Effector memory CD4-positive, alpha-beta T cell (primary cell): ENCODE results near the gene PROK1.

Experiments
- DNase-seq, 3 donors: peaks; one replicate each; pipeline ENCODE4 v3.0.0-alpha.2; 2020
- H3K27ac ChIP-seq: 2 replicates; pipeline ENCODE4 v1.7.0; 2013; ENCODE audit warnings: mild to moderate bottlenecking, low read length, moderate library complexity; ENCODE audit not compliant: insufficient read depth, poor library complexity, severe bottlenecking
- H3K27me3 ChIP-seq: replicated peaks from 2 replicates; pipeline ENCODE4 v1.7.0; 2013; ENCODE audit warnings: mild to moderate bottlenecking, low read length; ENCODE audit not compliant: insufficient read depth, control insufficient read depth, poor library complexity, severe bottlenecking
- H3K36me3 ChIP-seq: 2 replicates; pipeline ENCODE4 v1.7.0; 2013; ENCODE audit warnings: mild to moderate bottlenecking, low read length, moderate library complexity; ENCODE audit not compliant: control insufficient read depth, insufficient read depth
- H3K4me1 ChIP-seq: 2 replicates; pipeline ENCODE4 v1.7.0; 2013; ENCODE audit warnings: low read length, mild to moderate bottlenecking; ENCODE audit not compliant: control insufficient read depth, insufficient read depth, poor library complexity, severe bottlenecking
- H3K4me3 ChIP-seq: 2 replicates; pipeline ENCODE4 v1.7.0; 2013; ENCODE audit warnings: low read length, low read depth, mild to moderate bottlenecking; ENCODE audit not compliant: insufficient read depth, poor library complexity, severe bottlenecking
- H3K9me3 ChIP-seq: 2 replicates; pipeline ENCODE4 v1.7.0; 2013; ENCODE audit warnings: mild to moderate bottlenecking, low read length, moderate library complexity; ENCODE audit not compliant: control insufficient read depth

Gene PROK1

DNA sequence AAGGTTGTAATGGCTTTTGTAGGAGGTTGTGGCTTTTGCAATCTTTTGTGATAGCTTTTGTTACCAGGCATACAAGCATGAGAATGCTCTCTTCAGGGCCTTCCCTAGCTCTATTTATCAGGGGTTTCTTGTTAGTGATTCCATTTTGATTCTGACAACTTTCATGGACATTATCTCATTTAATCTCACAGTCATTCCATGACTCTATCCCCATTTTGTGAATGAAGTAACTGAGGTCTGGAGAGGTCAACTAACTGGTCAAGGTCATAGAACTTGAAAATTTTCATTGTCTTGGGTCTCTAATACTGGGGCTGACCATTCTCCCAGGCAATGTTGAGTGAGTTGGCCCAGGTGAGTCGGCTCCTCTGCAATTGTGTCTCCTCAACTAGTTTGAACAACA is 32.2 kb upstream of the PROK1 start:
- Histone ChIP-seq H3K27me3 (no peaks in the 10 kb centered on the region), H3K9me3 (no peaks in the 10 kb centered on the region), H3K4me3 (no peak overlapping the region), H3K27ac (no peak overlapping the region), H3K4me1 (no peaks in the 10 kb centered on the region), H3K36me3 (no peaks in the 10 kb centered on the region)
- no peak for DNase-seq

DNA sequence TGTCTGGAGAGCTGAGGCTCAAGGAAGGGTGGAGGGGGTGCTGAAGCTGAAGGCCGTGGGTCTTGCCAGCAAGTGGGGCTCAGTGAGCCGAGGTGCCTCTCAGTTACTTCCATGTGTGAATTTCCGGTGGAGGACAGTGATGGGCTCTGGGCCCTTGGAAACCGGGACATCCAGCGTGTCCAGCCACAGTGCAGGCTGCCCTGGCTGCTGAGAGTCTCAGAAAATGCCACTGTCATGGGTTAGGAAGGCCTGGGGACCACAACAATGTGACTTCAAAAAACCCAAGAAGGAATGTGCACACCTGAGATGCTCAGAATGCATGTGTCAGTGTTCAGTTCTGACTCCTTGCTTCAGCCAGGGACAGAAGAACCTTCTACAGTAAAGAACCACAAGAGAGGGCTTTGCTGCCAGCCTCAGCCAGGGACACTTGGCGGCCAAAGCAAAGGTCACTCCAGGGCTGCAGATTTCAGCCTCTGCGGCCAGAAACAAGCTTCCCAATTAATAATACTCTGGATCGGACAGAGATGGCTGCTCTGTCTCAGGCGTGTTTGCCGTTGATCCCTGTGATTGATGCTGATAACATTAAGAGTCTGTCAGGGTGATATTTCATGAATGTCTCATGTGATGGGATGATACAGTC is 30.8 kb upstream of the PROK1 start:
- H3K4me1 ChIP-seq = no peaks in the 10 kb centered on the region
- H3K36me3 ChIP-seq = no peaks in the 10 kb centered on the region
- no peaks in the 10 kb centered on the region for H3K9me3 ChIP-seq
- no peak for DNase-seq
- no peak overlapping the region for H3K4me3 ChIP-seq
- H3K27ac ChIP-seq = no peak overlapping the region
- no peaks in the 10 kb centered on the region for H3K27me3 ChIP-seq

DNA sequence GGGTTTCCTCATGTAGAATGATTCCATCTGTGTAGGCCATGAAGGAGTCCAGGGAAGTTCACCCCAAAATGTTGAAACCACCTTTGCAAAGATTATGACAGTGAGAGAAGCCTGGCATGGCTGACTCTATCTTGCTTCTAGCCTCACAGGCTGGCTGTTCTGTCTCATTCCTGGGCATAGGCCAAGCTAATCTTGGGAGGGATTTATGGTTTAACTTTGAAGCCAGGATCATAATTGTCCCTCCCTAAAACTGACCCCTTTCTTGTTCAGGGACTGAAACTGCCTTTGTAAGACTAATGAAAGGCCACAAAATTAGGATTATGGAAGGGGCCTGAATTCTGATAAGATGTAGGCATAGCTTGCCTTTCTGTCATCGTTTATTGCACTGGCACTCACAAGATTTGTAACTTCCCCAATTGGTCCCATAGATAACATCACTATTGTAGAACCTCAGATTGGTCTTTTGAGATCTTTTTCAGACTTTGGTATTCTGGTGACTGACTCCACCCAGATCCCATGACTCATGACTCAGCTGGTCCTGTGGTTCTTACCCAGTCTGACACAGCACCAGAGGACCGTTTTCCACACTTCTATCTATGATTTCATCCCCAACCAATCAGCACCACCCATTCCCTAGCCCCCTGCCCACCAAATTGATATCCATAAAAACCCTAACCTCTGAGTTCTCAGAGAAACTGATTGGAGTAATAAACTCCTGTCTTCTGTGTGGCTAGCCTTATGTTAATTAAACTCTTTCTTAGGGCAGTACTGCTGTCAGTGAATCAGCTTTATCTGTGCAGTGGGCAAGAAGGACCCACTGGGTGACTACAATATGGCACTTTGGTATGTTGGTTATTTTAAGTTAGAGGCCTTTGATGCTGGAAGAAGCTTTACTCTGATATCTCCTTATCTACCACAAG is 29.8 kb upstream of the PROK1 start:
- H3K4me3 ChIP-seq = no peak overlapping the region
- no peak overlapping the region for H3K27ac ChIP-seq
- no peaks in the 10 kb centered on the region for H3K4me1 ChIP-seq
- no peak for DNase-seq
- H3K36me3 ChIP-seq = no peaks in the 10 kb centered on the region
- H3K27me3 ChIP-seq = no peaks in the 10 kb centered on the region
- no peaks in the 10 kb centered on the region for H3K9me3 ChIP-seq

DNA sequence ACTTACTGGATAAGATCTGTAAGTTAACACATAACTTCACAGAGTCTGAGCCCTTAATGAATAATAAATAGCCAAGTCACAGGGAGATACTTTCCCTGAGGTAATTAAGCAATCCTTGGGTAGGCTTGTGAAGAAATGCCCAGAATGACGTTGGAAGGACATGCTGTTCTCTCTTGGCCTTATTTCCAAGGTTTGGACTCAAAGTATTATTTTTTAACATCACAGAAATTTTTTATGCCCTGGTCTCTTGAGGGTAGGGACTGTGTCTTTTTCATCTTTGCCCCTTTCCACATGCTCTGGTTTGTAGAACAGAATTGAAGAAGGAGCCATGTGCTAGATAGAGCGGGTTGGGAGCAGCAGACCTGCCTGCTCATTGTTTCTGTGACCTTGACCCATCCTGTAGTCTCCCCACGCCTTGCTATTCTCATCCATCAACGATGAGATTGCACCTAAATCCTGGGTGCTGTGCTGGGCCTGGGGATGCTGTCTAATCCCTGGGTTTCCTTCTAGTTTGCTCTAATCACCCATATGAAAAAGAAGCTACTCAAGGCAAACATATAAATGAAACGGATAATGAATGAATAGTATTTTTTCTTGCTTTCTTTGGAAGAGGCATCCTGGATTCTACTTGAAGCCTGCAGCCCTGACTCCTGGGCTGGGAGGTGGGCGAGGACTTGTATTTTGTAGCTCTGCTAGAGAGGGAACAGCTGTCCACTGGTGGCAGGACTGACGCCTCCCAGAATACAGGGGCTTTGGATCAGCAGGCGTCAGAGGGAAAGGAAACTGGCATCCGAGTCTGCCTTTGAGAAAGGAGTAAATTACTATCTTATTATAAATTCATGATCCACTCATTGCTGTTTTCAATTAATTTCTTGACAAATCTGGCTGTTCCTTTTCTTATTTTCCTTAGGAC is 26.0 kb upstream of the PROK1 start:
- no peaks in the 10 kb centered on the region for H3K4me1 ChIP-seq
- no peak overlapping the region for H3K4me3 ChIP-seq
- no peak overlapping the region for H3K27ac ChIP-seq
- no peak for DNase-seq
- H3K36me3 ChIP-seq = no peaks in the 10 kb centered on the region
- no peaks in the 10 kb centered on the region for H3K27me3 ChIP-seq
- no peaks in the 10 kb centered on the region for H3K9me3 ChIP-seq

DNA sequence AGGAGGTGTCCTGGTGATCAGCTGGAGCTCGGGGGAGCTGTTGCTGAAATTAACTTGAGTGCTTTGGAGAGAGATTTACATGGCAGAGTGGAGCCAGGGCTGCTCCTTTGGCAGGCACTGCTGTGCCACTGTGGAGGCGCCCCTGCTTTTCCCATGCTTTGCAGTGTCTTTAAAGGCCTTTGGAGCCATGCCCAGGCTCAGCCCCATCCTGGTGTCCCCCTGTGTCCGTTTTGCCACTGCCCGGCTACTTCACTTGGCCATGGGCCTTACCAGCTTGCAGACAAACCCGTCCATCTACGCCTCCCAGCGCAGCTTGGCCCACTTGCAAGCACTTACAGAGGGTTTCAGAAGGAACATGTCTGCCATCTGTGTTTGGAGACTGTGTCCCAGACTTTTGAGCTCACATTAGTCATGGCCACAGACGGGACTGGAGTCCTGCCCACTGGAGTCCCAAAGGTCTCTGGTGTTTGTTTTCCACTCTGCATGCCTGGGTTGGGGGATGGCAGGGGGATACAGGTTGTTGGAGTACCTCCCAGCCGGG is 25.3 kb upstream of the PROK1 start:
- no peak for DNase-seq

DNA sequence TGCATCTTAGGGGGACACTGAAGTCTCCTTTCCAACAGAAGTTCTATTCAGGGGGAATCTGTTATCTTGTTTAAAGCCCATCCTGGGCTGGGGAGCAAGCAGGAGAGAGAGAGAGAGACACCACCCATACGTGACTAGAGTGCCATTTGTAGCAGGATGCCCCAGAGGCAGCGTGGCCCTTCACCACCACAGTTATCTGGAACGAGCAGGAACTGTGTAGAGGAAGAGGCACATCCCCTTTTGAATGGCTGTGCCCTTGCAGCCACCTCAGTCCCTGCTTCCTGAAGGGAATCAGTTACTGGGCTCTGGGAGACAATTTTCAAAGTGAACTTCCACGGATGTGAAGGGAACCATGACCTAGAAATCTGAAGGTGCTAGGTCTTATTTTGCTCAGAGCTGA is 24.1 kb upstream of the PROK1 start:
- Histone ChIP-seq H3K4me3 (no peak overlapping the region), H3K4me1 (no peaks in the 10 kb centered on the region), H3K36me3 (no peaks in the 10 kb centered on the region), H3K27me3 (no peaks in the 10 kb centered on the region), H3K9me3 (no peaks in the 10 kb centered on the region), H3K27ac (no peak overlapping the region)
- DNase-seq = no peak

More for the DNA sequence above, 25.3 kb upstream of the PROK1 start:
- Histone ChIP-seq H3K4me1 (no peaks in the 10 kb centered on the region), H3K27me3 (no peaks in the 10 kb centered on the region), H3K36me3 (no peaks in the 10 kb centered on the region), H3K4me3 (no peak overlapping the region), H3K27ac (no peak overlapping the region), H3K9me3 (no peaks in the 10 kb centered on the region)

DNA sequence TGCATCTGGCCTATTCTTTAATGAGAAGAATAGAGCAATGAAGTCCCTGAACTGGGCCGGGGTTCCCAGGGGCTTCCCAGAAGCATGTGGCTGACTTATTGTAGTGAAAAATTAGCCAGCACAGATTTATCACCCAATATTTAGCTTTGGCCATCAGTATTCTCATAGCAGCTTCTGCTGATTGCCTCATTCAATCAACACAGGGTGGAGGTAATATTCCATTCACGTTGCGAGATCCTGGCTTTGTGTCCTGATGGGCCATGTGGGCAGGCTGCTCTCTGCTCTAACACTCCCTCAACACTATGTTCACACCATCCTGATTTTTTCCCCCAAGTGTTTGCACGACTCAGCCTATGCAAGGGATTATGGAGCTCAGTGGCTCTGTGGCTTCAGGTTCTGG is 22.0 kb upstream of the PROK1 start:
- Histone ChIP-seq H3K4me1 (no peaks in the 10 kb centered on the region), H3K9me3 (no peaks in the 10 kb centered on the region), H3K4me3 (no peak overlapping the region), H3K27ac (no peak overlapping the region), H3K27me3 (no peaks in the 10 kb centered on the region), H3K36me3 (no peaks in the 10 kb centered on the region)
- DNase-seq = no peak

DNA sequence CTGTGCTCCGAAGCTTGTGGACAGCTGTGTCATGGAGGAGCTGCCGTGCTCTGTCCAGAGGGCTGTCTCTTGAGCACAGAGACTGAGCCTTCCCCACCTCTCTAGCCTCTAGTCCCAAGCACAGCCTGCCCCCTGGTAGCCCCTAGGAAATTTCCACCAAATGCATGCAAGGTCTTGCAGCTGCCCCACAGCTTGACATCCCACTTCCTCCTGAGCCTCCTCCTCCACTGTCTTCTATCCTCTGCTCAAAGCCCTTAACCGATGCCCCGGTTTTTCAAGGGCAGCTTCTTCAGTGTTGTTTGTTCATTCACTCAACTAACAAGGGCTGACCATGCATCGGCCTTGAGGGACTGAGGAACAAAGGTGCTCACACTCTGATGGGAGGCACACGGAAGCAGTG is 20.6 kb upstream of the PROK1 start:
- no peaks in the 10 kb centered on the region for H3K9me3 ChIP-seq
- no peak for DNase-seq
- H3K27ac ChIP-seq = no peak overlapping the region
- H3K4me3 ChIP-seq = no peak overlapping the region
- no peaks in the 10 kb centered on the region for H3K4me1 ChIP-seq
- H3K27me3 ChIP-seq = no peaks in the 10 kb centered on the region
- H3K36me3 ChIP-seq = no peaks in the 10 kb centered on the region

DNA sequence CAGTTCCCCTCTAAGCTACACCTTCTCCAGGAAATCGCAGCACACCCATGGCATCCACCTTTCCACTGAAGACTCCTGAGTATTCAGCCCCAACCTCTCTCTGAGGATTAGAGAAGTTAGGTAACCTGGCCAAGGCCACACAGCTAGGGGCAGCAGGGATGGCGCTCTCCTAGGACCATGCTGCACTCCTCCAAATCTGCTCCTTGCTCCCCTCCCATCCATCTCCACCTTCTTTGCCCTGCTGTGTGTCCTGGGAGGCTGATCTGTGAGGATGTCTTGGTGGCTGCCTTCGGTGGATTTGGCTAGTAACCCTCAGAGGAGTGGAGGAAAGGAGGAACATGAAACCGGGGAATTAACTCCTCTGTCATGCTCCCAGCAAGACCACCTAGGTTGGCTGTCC is 20.0 kb upstream of the PROK1 start:
- no peaks in the 10 kb centered on the region for H3K36me3 ChIP-seq
- H3K27ac ChIP-seq = no peak overlapping the region
- no peaks in the 10 kb centered on the region for H3K27me3 ChIP-seq
- DNase-seq = no peak
- H3K9me3 ChIP-seq = no peaks in the 10 kb centered on the region
- H3K4me1 ChIP-seq = no peaks in the 10 kb centered on the region
- H3K4me3 ChIP-seq = no peak overlapping the region
